ENCODE measurements around the gene NTSR1. TPM values are rescaled to one million over a fixed set of nuclear protein-coding genes. Genes with fewer than 3 reads are reported as not detected.

Gene NTSR1
- total RNA-seq, 1 experiment from 2014 or later: 15.9 TPM

DNA sequence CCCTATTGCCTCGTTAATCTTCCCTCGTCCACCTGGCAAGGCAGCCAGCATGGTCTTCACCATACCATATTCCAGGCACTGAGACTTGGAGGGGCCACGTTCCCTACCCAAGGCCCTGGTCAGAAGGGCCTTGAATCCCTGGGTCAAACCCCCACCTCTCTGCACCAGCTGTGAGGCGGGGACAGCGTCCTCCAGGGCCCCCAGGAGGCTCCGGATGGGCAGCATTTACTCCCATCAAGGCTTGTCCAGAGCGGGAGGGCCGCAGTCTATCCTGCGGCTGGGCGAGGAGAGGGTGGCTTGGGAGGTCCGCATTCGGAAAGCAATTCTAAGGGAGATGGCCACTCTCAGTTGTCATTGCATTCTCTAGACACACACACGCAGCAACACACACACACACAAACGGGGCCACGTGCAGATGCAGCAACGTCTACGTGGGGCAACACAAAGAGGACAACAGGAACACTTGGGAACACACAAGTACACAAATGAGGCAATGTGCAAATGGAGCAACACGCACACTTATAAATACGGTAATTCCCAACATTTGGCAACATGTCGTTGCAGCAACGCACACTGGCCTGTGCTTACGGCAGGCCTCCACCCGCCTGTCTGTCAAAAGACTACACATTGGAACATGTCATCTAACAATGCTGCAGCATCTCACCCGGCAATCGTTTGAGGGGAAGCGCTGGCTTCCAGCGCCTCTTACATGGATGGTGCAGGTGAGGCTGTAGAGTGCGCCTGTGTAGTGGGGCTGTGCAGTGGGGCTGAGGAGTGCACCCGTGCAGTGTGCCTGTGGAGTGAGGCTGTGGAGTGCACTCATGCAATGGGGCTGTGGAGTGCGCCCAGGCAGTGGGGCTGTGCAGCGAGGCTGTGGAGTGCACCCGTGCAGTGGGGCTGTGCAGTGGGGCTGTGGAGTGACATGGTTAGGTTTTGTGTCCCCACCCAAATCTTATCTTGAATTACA lies 12.9 kb upstream of the NTSR1 start:
- Histone ChIP-seq H3K27me3 (replicated peaks; ENCODE audit: insufficient read depth, low read depth, low read length, poor library complexity) (no peaks in the 10 kb centered on the region), H3K36me3 (ENCODE audit: insufficient read depth, low read length, poor library complexity, severe bottlenecking) (no peaks in the 10 kb centered on the region), H3K4me3 (ENCODE audit: low read depth, low read length, poor library complexity, severe bottlenecking) (no peak overlapping the region), H3K9me3 (ENCODE audit: low read depth, low read length, poor library complexity, severe bottlenecking) (no peaks in the 10 kb centered on the region), H3K4me1 (ENCODE audit: insufficient read depth, low read length, poor library complexity, severe bottlenecking) (peaks cover 42% of the 10 kb centered on the region), H3K27ac (ENCODE audit: low read depth, low read length, poor library complexity, severe bottlenecking) (no peak overlapping the region)
- CTCF ChIA-PET: no interaction called here
- TF ChIP-seq, protein P1, sequence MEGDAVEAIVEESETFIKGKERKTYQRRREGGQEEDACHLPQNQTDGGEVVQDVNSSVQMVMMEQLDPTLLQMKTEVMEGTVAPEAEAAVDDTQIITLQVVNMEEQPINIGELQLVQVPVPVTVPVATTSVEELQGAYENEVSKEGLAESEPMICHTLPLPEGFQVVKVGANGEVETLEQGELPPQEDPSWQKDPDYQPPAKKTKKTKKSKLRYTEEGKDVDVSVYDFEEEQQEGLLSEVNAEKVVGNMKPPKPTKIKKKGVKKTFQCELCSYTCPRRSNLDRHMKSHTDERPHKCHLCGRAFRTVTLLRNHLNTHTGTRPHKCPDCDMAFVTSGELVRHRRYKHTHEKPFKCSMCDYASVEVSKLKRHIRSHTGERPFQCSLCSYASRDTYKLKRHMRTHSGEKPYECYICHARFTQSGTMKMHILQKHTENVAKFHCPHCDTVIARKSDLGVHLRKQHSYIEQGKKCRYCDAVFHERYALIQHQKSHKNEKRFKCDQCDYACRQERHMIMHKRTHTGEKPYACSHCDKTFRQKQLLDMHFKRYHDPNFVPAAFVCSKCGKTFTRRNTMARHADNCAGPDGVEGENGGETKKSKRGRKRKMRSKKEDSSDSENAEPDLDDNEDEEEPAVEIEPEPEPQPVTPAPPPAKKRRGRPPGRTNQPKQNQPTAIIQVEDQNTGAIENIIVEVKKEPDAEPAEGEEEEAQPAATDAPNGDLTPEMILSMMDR (conservative IDR thresholded peaks at IDR 0.05; ENCODE audit: low read depth, low read length): no peak
- no peak for TF ChIP-seq EZH2 (IDR thresholded peaks at IDR 0.05; ENCODE audit: borderline replicate concordance, low read depth, low read length, poor library complexity, severe bottlenecking)
- BruUV-seq (replicated peaks): no TSS peak
- POLR2A ChIA-PET (ENCODE audit: low non-redundant PET): no interaction called here
- intact Hi-C loops (cut with micrococcal nuclease; ENCODE audit: unreplicated experiment): no loop called here
- no peak for DNase-seq (ENCODE audit: low spot score)

DNA sequence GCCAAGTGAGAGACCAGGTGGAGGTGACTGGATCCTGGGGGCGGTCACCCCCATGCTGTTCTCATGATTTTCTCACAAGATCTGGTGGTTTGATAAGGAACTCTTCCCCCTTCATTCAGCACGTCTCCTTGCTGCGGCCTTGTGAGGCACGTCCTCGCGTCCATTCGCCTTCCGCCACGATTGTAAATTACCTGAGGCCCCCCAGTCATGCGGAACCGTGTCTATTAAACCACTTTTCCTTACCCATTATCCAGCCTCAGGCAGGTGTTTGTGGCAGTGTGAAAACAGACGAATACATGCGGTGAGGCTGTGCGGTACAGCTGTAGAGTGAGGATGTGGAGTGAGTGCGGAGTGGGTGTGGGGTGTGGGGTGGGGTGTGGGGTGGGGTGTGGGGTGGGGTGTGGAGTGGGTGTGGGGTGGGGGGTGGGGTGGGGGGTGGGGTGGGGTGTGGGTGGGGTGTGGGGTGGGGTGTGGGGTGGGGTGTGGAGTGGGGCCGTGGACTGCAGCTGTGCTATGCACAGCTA lies 12.1 kb upstream of the NTSR1 start:
- no peak for DNase-seq (ENCODE audit: low spot score)
- intact Hi-C loops (cut with micrococcal nuclease; ENCODE audit: unreplicated experiment): no loop called here
- BruUV-seq (replicated peaks): no TSS peak
- Histone ChIP-seq H3K4me3 (ENCODE audit: low read depth, low read length, poor library complexity, severe bottlenecking) (no peak overlapping the region), H3K27ac (ENCODE audit: low read depth, low read length, poor library complexity, severe bottlenecking) (no peak overlapping the region), H3K27me3 (replicated peaks; ENCODE audit: insufficient read depth, low read depth, low read length, poor library complexity) (no peaks in the 10 kb centered on the region), H3K36me3 (ENCODE audit: insufficient read depth, low read length, poor library complexity, severe bottlenecking) (no peaks in the 10 kb centered on the region), H3K9me3 (ENCODE audit: low read depth, low read length, poor library complexity, severe bottlenecking) (no peaks in the 10 kb centered on the region), H3K4me1 (ENCODE audit: insufficient read depth, low read length, poor library complexity, severe bottlenecking) (peaks cover 35% of the 10 kb centered on the region)
- no peak for TF ChIP-seq EZH2 (IDR thresholded peaks at IDR 0.05; ENCODE audit: borderline replicate concordance, low read depth, low read length, poor library complexity, severe bottlenecking)
- TF ChIP-seq, protein P1 (conservative IDR thresholded peaks at IDR 0.05; ENCODE audit: low read depth, low read length): no peak
- CTCF ChIA-PET: no interaction called here
- POLR2A ChIA-PET (ENCODE audit: low non-redundant PET): no interaction called here

DNA sequence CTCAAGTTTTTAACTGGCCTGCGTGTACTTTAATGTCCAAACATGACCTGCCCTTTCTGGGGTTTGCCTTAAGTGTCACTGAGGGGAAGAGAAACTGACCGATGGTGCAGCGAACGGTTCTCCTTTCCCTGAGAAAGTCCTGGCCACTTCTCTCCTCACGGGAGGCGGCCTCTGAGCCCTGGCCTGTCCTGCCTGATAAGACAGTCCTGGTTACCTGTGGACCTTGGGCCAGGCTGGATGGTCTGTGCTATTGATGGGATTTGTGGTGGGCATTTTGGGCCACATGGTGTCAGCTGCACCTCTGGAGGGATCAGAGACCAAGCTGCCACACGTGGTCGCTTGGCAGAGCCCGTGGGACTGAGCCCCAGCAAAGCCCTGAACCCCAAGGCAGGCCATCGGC lies 11.6 kb upstream of the NTSR1 start:
- Histone ChIP-seq H3K4me1 (ENCODE audit: insufficient read depth, low read length, poor library complexity, severe bottlenecking) (peaks cover 30% of the 10 kb centered on the region), H3K4me3 (ENCODE audit: low read depth, low read length, poor library complexity, severe bottlenecking) (no peak overlapping the region), H3K36me3 (ENCODE audit: insufficient read depth, low read length, poor library complexity, severe bottlenecking) (no peaks in the 10 kb centered on the region), H3K9me3 (ENCODE audit: low read depth, low read length, poor library complexity, severe bottlenecking) (no peaks in the 10 kb centered on the region), H3K27ac (ENCODE audit: low read depth, low read length, poor library complexity, severe bottlenecking) (peak overlapping the region; percentile 41), H3K27me3 (replicated peaks; ENCODE audit: insufficient read depth, low read depth, low read length, poor library complexity) (no peaks in the 10 kb centered on the region)
- TF ChIP-seq, protein P1 (conservative IDR thresholded peaks at IDR 0.05; ENCODE audit: low read depth, low read length): no peak
- ChIA-PET POLR2A (ENCODE audit: low non-redundant PET) (interaction anchor here (0.6 kb wide), 1 partner anchor 99 kb away, joined by 4 read pairs; the partner anchor contains the start of gene MRGBP), CTCF (interaction anchor here (1.2 kb wide), 1 partner anchor 29 kb away, joined by 5 read pairs; no protein-coding TSS in a partner anchor)
- no TSS peak for BruUV-seq (replicated peaks)
- intact Hi-C loops (cut with micrococcal nuclease; ENCODE audit: unreplicated experiment): no loop called here
- DNase-seq (ENCODE audit: low spot score): no peak
